T-helper 1 cell treated with Interleukin-12 subunit alpha and Interleukin-12 subunit beta and Interleukin-4 antibody, amounts not matched to agents 30 μg/mL and 1 μg/mL, for 36 hours (primary cell): ENCODE measurements around the gene PIK3R1.

ENCODE experiments used
- H3K27ac Mint-ChIP-seq: one replicate; pipeline ENCODE4 v1.8.0; 2021; ENCODE audit warnings: mild to moderate bottlenecking, mixed read lengths
- H3K27me3 Mint-ChIP-seq: one replicate; pipeline ENCODE4 v1.8.0; 2021; ENCODE audit warnings: low read depth, mixed read lengths
- H3K36me3 Mint-ChIP-seq: one replicate; pipeline ENCODE4 v1.8.0; 2021; ENCODE audit warnings: low read depth, mixed read lengths
- H3K4me1 Mint-ChIP-seq: one replicate; pipeline ENCODE4 v1.8.0; 2021; ENCODE audit warnings: low read depth, mixed read lengths
- H3K4me3 Mint-ChIP-seq: one replicate; pipeline ENCODE4 v1.8.0; 2021; ENCODE audit warnings: mild to moderate bottlenecking, moderate library complexity, mixed read lengths
- H3K9me3 Mint-ChIP-seq: one replicate; pipeline ENCODE4 v1.8.0; 2021; ENCODE audit warnings: mixed read lengths

The PIK3R1 gene

GRCh38 chr5:68345582-68345981 lies 130.0 kb downstream of the PIK3R1 start:
- Mint-ChIP-seq H3K27me3 (peaks cover 7% of the 10 kb centered on the region), H3K36me3 (peaks cover 1% of the 10 kb centered on the region), H3K27ac (no peak overlapping the region), H3K4me3 (no peak overlapping the region), H3K4me1 (peaks cover 27% of the 10 kb centered on the region), H3K9me3 (peaks cover 5% of the 10 kb centered on the region)

- H3K27me3 Mint-ChIP-seq = no peaks in the 10 kb centered on the region
- peaks cover 1% of the 10 kb centered on the region for H3K36me3 Mint-ChIP-seq
- peaks cover 5% of the 10 kb centered on the region for H3K9me3 Mint-ChIP-seq
- H3K4me1 Mint-ChIP-seq = peaks cover 26% of the 10 kb centered on the region
- H3K27ac Mint-ChIP-seq = no peak overlapping the region
- no peak overlapping the region for H3K4me3 Mint-ChIP-seq
These were observed 132.0 kb downstream of the PIK3R1 start for GRCh38 chr5:68347536-68347935.

GRCh38 chr5:68348447-68349222 lies 133.1 kb downstream of the PIK3R1 start:
- no peak overlapping the region for H3K27ac Mint-ChIP-seq
- peaks cover 1% of the 10 kb centered on the region for H3K36me3 Mint-ChIP-seq
- peaks cover 20% of the 10 kb centered on the region for H3K4me1 Mint-ChIP-seq
- H3K9me3 Mint-ChIP-seq = peaks cover 5% of the 10 kb centered on the region
- H3K27me3 Mint-ChIP-seq = no peaks in the 10 kb centered on the region
- H3K4me3 Mint-ChIP-seq = no peak overlapping the region

GRCh38 chr5:68350176-68350575 lies 134.6 kb downstream of the PIK3R1 start:
- H3K36me3 Mint-ChIP-seq = peaks cover 1% of the 10 kb centered on the region
- peaks cover 11% of the 10 kb centered on the region for H3K4me1 Mint-ChIP-seq
- H3K27ac Mint-ChIP-seq = no peak overlapping the region
- H3K27me3 Mint-ChIP-seq = no peaks in the 10 kb centered on the region
- no peak overlapping the region for H3K4me3 Mint-ChIP-seq
- H3K9me3 Mint-ChIP-seq = peaks cover 5% of the 10 kb centered on the region
